Liver (tissue), 9 donors: Measurements from ENCODE around the gene KLK1. TPM values are rescaled to one million over a fixed set of nuclear protein-coding genes. Genes with fewer than 3 reads are reported as not detected.

Experiments
- DNase-seq: peaks from one replicate; pipeline ENCODE4 v3.0.0-alpha.2; 2017; ENCODE audit warnings: low spot score
- H3K27ac ChIP-seq, 2 donors: one replicate each; pipeline ENCODE4 v1.7.0; 2013; ENCODE audit warnings: inconsistent platforms in 2 of 2, low read length in 2 of 2, control low read depth in 1 of 2, low read depth in 1 of 2, mild to moderate bottlenecking in 1 of 2
- H3K27me3 ChIP-seq, 4 donors: one replicate each; pipeline versions ENCODE4 v1.6.1 to v1.7.0; 2013; ENCODE audit warnings: low read length in 3 of 4, inconsistent platforms in 1 of 4, mild to moderate bottlenecking in 1 of 4, moderate library complexity in 1 of 4; ENCODE audit not compliant: control insufficient read depth in 4 of 4, insufficient read depth in 4 of 4
- H3K36me3 ChIP-seq, 4 donors: one replicate each; pipeline versions ENCODE4 v1.6.1 to v1.7.0; 2013; ENCODE audit warnings: low read length in 3 of 4, mild to moderate bottlenecking in 3 of 4, low read depth in 1 of 4, moderate library complexity in 1 of 4; ENCODE audit not compliant: control insufficient read depth in 4 of 4, insufficient read depth in 3 of 4
- H3K4me1 ChIP-seq, 4 donors: one replicate each; pipeline versions ENCODE4 v1.6.1 to v1.7.0; 2013; ENCODE audit warnings: low read length in 3 of 4, mild to moderate bottlenecking in 3 of 4, moderate library complexity in 1 of 4; ENCODE audit not compliant: control insufficient read depth in 4 of 4, insufficient read depth in 4 of 4
- H3K4me3 ChIP-seq, 3 donors: one replicate each; pipeline versions ENCODE4 v1.6.1 to v1.7.0; 2013; ENCODE audit warnings: low read length in 3 of 3, control low read depth in 1 of 3, low read depth in 1 of 3, mild to moderate bottlenecking in 1 of 3
- H3K9ac ChIP-seq, 2 donors: one replicate each; pipeline ENCODE4 v1.7.0; 2013; ENCODE audit warnings: low read length in 2 of 2, mild to moderate bottlenecking in 2 of 2, moderate library complexity in 2 of 2, control low read depth in 1 of 2, low read depth in 1 of 2
- H3K9me3 ChIP-seq, 4 donors: one replicate each; pipeline versions ENCODE4 v1.6.1 to v1.7.0; 2013; ENCODE audit warnings: low read length in 3 of 4; ENCODE audit not compliant: control insufficient read depth in 4 of 4
- EGR1 ChIP-seq, 2 donors: IDR thresholded peaks; 2 replicates each; pipeline ENCODE4 v1.6.1; 2016 to 2018; ENCODE audit warnings: antibody characterized with exemption in 2 of 2, low read depth in 2 of 2
- FOXA1 ChIP-seq: IDR thresholded peaks from 2 replicates; pipeline ENCODE4 v1.6.1; 2016; ENCODE audit warnings: antibody characterized with exemption
- FOXA2 ChIP-seq: IDR thresholded peaks from 2 replicates; pipeline ENCODE4 v1.6.1; 2016; ENCODE audit warnings: antibody characterized with exemption
- GABPA ChIP-seq, 2 donors: IDR thresholded peaks in 1 of 2; conservative IDR thresholded peaks in 1 of 2; 2 replicates each; pipeline ENCODE4 v1.6.1; 2016; ENCODE audit warnings: antibody characterized with exemption in 2 of 2, mild to moderate bottlenecking in 1 of 2, moderate library complexity in 1 of 2
- HNF4A ChIP-seq, 2 donors: conservative IDR thresholded peaks; 2 replicates each; pipeline ENCODE4 v1.6.1; 2016; ENCODE audit warnings: antibody characterized with exemption in 2 of 2, mild to moderate bottlenecking in 2 of 2
- HNF4G ChIP-seq: IDR thresholded peaks from 2 replicates; pipeline ENCODE4 v1.6.1; 2016; ENCODE audit warnings: antibody characterized with exemption
- JUND ChIP-seq, 2 donors: IDR thresholded peaks; 2 replicates each; pipeline ENCODE4 v1.6.1; 2016; ENCODE audit warnings: antibody characterized with exemption in 2 of 2
- NR2F2 ChIP-seq: IDR thresholded peaks from 2 replicates; pipeline ENCODE4 v1.6.1; 2016; ENCODE audit warnings: antibody characterized with exemption
- RAD21 ChIP-seq, 2 donors: IDR thresholded peaks; 2 replicates each; pipeline ENCODE4 v1.6.1; 2016; ENCODE audit warnings: antibody characterized with exemption in 2 of 2, mild to moderate bottlenecking in 2 of 2
- RXRA ChIP-seq, 2 donors: IDR thresholded peaks; 2 replicates each; pipeline ENCODE4 v1.6.1; 2017 to 2018; ENCODE audit warnings: antibody characterized with exemption in 2 of 2, mild to moderate bottlenecking in 1 of 2
- SP1 ChIP-seq: IDR thresholded peaks from 2 replicates; pipeline ENCODE4 v1.6.1; 2018; ENCODE audit warnings: antibody characterized with exemption, mild to moderate bottlenecking
- TAF1 ChIP-seq: conservative IDR thresholded peaks from 2 replicates; pipeline ENCODE4 v1.6.1; 2016; ENCODE audit warnings: antibody characterized with exemption, mild to moderate bottlenecking
- YY1 ChIP-seq: IDR thresholded peaks from 2 replicates; pipeline ENCODE4 v1.6.1; 2016; ENCODE audit warnings: antibody characterized with exemption, mild to moderate bottlenecking
- WGBS: extraction: QIAGEN DNeasy Blood & Tissue Kit; methylation state at CpG from one replicate; pipeline ENCODE4 v1.1.7; 2013; 5-methylcytosine and 5-hydroxymethylcytosine counted together
- polyA plus RNA-seq, 2 donors: library from polyadenylated mRNA; stranded (reverse) in 1 of 2; unstranded in 1 of 2; fragments of 200-250 nt in 1 of 2; fragments of >200 nt in 1 of 2; fragmentation: Nextera tagmentation in 1 of 2; extraction: Ambion mirVana in 1 of 2; gene quantifications; one replicate each; pipeline versions ENCODE4 v1.2.1 to v1.2.3, GENCODE V29; 2013 to 2015
- total RNA-seq, 2 donors: library from RNA; depleted of rRNA; stranded (reverse); fragments of >200 nt; gene quantifications; one replicate each; pipeline ENCODE4 v1.2.3, GENCODE V29; 2014
- TF ChIP-seq, protein P1 (sequence below): IDR thresholded peaks from 2 replicates; pipeline ENCODE4 v1.6.1; 2016; ENCODE audit warnings: antibody characterized with exemption
- TF ChIP-seq, protein P2 (sequence below): fragments of 150-350 bp; IDR thresholded peaks from 2 replicates; pipeline ENCODE4 v1.5.1; 2017; ENCODE audit warnings: improper control_type of control experiment, low read depth, low read length; ENCODE audit not compliant: missing input control
- TF ChIP-seq, protein P3 (sequence below): IDR thresholded peaks from 2 replicates; pipeline ENCODE4 v1.6.1; 2016; ENCODE audit warnings: antibody characterized with exemption, mild to moderate bottlenecking
- TF ChIP-seq, protein P4 (sequence below): IDR thresholded peaks from 2 replicates; pipeline ENCODE4 v1.6.1; 2016; ENCODE audit warnings: antibody characterized with exemption
- TF ChIP-seq, protein P5 (sequence below): IDR thresholded peaks from 2 replicates; pipeline ENCODE4 v1.6.1; 2016; ENCODE audit warnings: antibody characterized with exemption
- donor health status: healthy.
- donor health status: healthy.
- donor health status: healthy.
- donor health status: healthy.
- donor health status: healthy.

The KLK1 gene
- total and polyA plus RNA-seq, 4 donors: not detected

DNA sequence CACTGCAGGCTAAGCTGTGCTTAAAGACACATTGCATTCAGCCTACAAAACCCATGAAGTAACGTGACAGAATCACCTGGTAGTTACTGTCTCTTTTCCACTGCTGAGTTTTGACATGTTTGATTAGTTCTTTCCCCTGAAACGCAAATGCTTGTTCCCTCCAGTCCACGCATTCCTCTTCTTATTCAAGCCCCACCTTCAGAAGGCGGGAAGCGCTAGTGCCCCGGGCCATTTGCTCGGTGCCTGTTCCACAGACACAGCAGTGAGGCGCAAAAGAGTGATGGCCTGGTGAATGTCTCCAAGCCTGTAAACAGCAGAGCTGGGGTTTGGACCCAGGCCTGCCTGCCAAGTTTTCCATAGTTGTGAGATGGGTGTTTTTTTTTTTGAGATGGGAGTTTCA, 22.5 kb downstream of the KLK1 start:
- Histone ChIP-seq H3K27ac (no peak overlapping the region), H3K9ac (no peak overlapping the region), H3K4me1 (peaks cover 1 to 22% (median 16%) of the 10 kb centered on the region in 4 donors), H3K36me3 (peaks cover 6 to 36% (median 9%) of the 10 kb centered on the region in 4 donors), H3K9me3 (no peaks in the 10 kb centered on the region), H3K27me3 (no peaks in the 10 kb centered on the region), H3K4me3 (no peak overlapping the region)
- TF ChIP-seq, protein P1, sequence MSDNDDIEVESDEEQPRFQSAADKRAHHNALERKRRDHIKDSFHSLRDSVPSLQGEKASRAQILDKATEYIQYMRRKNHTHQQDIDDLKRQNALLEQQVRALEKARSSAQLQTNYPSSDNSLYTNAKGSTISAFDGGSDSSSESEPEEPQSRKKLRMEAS: no peak
- TF ChIP-seq NR2F2 (no peak), EGR1 (IDR thresholded peaks at IDR 0.05; ENCODE audit: low read depth in 2 of 2) (no peak), FOXA1 (no peak), RAD21 (IDR thresholded peaks at IDR 0.05) (no peak), YY1 (no peak), HNF4A (conservative IDR thresholded peaks at IDR 0.05) (no peak), TAF1 (no peak)
- TF ChIP-seq, protein P2, sequence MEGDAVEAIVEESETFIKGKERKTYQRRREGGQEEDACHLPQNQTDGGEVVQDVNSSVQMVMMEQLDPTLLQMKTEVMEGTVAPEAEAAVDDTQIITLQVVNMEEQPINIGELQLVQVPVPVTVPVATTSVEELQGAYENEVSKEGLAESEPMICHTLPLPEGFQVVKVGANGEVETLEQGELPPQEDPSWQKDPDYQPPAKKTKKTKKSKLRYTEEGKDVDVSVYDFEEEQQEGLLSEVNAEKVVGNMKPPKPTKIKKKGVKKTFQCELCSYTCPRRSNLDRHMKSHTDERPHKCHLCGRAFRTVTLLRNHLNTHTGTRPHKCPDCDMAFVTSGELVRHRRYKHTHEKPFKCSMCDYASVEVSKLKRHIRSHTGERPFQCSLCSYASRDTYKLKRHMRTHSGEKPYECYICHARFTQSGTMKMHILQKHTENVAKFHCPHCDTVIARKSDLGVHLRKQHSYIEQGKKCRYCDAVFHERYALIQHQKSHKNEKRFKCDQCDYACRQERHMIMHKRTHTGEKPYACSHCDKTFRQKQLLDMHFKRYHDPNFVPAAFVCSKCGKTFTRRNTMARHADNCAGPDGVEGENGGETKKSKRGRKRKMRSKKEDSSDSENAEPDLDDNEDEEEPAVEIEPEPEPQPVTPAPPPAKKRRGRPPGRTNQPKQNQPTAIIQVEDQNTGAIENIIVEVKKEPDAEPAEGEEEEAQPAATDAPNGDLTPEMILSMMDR: no peak
- TF ChIP-seq, protein P3, sequence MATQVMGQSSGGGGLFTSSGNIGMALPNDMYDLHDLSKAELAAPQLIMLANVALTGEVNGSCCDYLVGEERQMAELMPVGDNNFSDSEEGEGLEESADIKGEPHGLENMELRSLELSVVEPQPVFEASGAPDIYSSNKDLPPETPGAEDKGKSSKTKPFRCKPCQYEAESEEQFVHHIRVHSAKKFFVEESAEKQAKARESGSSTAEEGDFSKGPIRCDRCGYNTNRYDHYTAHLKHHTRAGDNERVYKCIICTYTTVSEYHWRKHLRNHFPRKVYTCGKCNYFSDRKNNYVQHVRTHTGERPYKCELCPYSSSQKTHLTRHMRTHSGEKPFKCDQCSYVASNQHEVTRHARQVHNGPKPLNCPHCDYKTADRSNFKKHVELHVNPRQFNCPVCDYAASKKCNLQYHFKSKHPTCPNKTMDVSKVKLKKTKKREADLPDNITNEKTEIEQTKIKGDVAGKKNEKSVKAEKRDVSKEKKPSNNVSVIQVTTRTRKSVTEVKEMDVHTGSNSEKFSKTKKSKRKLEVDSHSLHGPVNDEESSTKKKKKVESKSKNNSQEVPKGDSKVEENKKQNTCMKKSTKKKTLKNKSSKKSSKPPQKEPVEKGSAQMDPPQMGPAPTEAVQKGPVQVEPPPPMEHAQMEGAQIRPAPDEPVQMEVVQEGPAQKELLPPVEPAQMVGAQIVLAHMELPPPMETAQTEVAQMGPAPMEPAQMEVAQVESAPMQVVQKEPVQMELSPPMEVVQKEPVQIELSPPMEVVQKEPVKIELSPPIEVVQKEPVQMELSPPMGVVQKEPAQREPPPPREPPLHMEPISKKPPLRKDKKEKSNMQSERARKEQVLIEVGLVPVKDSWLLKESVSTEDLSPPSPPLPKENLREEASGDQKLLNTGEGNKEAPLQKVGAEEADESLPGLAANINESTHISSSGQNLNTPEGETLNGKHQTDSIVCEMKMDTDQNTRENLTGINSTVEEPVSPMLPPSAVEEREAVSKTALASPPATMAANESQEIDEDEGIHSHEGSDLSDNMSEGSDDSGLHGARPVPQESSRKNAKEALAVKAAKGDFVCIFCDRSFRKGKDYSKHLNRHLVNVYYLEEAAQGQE: no peak
- DNase-seq: no peak
- 93% methylated on average over 8 of the region's 8 CpGs for WGBS

DNA sequence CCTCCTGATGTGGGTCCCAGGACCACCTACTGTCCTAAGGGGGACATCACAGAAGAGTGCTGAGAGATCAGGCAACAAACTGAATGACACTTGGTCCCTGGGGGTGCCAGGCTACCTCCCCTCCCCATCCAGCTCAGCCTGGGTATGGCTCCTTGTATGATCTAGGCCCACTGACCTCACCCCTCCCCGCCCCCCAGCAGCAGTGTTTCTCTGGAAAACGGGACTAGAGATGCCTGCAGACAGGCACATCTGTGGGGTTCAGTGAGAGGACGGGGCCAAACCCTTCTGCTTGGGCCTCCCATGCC, 24.1 kb downstream of the KLK1 start:
- WGBS: 87% methylated on average over 3 of the region's 3 CpGs
- peaks cover 6 to 39% (median 9%) of the 10 kb centered on the region in 4 donors for H3K36me3 ChIP-seq
- H3K4me1 ChIP-seq: peaks cover 1 to 19% (median 14%) of the 10 kb centered on the region in 4 donors
- H3K9me3 ChIP-seq: no peaks in the 10 kb centered on the region
- H3K4me3 ChIP-seq: no peak overlapping the region
- H3K9ac ChIP-seq: no peak overlapping the region
- H3K27me3 ChIP-seq: no peaks in the 10 kb centered on the region
- no peak for DNase-seq
- TF ChIP-seq TAF1: no peak
- no peak for TF ChIP-seq SP1
- TF ChIP-seq, protein P2: no peak
- TF ChIP-seq RXRA (IDR thresholded peaks at IDR 0.05): no peak
- no peak for TF ChIP-seq FOXA2
- TF ChIP-seq YY1: no peak
- no peak for TF ChIP-seq HNF4A (conservative IDR thresholded peaks at IDR 0.05)
- TF ChIP-seq, protein P4, sequence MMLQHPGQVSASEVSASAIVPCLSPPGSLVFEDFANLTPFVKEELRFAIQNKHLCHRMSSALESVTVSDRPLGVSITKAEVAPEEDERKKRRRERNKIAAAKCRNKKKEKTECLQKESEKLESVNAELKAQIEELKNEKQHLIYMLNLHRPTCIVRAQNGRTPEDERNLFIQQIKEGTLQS: no peak
- TF ChIP-seq, protein P3: no peak
- TF ChIP-seq, protein P5, sequence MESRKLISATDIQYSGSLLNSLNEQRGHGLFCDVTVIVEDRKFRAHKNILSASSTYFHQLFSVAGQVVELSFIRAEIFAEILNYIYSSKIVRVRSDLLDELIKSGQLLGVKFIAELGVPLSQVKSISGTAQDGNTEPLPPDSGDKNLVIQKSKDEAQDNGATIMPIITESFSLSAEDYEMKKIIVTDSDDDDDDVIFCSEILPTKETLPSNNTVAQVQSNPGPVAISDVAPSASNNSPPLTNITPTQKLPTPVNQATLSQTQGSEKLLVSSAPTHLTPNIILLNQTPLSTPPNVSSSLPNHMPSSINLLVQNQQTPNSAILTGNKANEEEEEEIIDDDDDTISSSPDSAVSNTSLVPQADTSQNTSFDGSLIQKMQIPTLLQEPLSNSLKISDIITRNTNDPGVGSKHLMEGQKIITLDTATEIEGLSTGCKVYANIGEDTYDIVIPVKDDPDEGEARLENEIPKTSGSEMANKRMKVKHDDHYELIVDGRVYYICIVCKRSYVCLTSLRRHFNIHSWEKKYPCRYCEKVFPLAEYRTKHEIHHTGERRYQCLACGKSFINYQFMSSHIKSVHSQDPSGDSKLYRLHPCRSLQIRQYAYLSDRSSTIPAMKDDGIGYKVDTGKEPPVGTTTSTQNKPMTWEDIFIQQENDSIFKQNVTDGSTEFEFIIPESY: no peak
- no peak for TF ChIP-seq JUND (IDR thresholded peaks at IDR 0.05)
- TF ChIP-seq GABPA (IDR thresholded peaks at IDR 0.05 in 1 of 2, conservative IDR thresholded peaks at IDR 0.05 in 1 of 2): no peak
- TF ChIP-seq EGR1 (IDR thresholded peaks at IDR 0.05; ENCODE audit: low read depth in 2 of 2): no peak
- TF ChIP-seq RAD21 (IDR thresholded peaks at IDR 0.05): no peak
- no peak for TF ChIP-seq FOXA1
- TF ChIP-seq, protein P1: no peak
- no peak for TF ChIP-seq NR2F2
- TF ChIP-seq HNF4G: no peak
- no peak overlapping the region for H3K27ac ChIP-seq
